ENCODE results near the gene NFKBIB.
"Not testable (repeated sequence)": the region's sequence is repeated elsewhere in the genome, so short reads cannot be mapped to it uniquely, and the experiment has no call there.

NFKBIB gene

DNA sequence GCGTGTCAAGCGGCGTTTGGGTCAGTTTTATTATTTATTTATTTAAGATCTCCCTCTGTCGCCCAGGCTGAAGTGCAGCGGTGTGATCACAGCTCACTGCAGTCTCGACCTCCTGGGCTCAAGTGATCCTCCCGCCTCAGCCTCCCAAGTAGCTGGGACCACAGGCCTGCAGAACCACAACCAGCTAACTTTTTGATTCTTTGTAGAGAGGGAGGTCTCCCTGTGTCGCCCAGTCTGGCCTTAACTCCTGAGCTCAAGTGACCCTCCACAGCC is 31.7 kb downstream of the NFKBIB start:
- DNase-seq: no peak

- peak; percentile 10 for DNase-seq
These were observed 32.8 kb downstream of the NFKBIB start for GRCh38 chr19:38932425-38933179.

- no peak for DNase-seq
These were observed 33.8 kb downstream of the NFKBIB start for GRCh38 chr19:38933544-38933943.

DNA sequence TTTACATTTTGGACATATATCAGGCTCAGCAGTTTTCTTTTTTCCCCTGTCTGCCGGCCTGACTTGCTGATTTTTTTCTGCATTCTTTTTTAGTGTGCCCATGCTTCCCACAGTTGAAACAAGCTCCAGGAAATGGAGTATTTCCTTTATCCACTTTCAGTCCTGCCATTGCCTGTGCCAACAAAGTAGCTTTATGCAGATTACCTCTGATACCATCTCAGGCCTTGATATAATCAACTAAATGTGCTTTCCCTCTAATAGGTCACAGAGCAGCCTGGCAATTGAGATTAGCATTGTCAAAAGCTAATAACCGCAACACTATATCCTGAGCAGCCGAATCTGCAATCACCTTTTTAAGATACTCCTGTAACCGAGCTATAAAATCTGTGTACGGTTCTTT is 40.2 kb downstream of the NFKBIB start:
- DNase-seq: no peak

- not testable (repeated sequence) for DNase-seq
These were observed 41.7 kb downstream of the NFKBIB start for GRCh38 chr19:38941466-38941865.

GRCh38 chr19:38941979-38942378 is 42.2 kb downstream of the NFKBIB start:
- DNase-seq: no peak

GRCh38 chr19:38942471-38943181 is 42.9 kb downstream of the NFKBIB start:
- DNase-seq: no peak

DNA sequence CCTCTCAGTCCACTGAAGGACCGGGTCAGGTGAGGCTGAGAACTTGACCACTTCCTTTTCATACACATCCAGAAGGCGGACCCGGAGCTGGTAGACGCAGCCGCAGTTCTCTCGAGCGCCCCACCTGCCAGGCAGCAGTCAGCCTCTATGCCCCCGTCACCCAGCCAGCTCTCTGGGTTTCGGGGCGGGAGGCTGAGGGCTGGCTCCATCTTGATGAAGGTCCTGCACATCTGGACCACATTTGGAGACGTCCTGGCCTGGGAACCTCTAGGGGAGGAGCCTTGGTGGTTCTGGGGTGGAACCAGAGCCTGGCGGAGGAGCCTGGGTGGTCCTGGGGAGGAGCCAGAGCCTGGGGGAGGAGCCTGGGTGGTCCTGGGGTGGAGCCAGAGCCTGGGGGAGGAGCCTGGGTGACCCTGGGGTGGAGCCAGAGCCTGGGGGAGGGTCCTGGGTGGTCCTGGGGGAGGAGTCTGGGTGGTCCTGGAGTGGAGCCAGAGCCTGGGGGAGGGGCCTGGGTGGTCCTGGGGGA is 45.3 kb downstream of the NFKBIB start:
- DNase-seq: no peak

DNA sequence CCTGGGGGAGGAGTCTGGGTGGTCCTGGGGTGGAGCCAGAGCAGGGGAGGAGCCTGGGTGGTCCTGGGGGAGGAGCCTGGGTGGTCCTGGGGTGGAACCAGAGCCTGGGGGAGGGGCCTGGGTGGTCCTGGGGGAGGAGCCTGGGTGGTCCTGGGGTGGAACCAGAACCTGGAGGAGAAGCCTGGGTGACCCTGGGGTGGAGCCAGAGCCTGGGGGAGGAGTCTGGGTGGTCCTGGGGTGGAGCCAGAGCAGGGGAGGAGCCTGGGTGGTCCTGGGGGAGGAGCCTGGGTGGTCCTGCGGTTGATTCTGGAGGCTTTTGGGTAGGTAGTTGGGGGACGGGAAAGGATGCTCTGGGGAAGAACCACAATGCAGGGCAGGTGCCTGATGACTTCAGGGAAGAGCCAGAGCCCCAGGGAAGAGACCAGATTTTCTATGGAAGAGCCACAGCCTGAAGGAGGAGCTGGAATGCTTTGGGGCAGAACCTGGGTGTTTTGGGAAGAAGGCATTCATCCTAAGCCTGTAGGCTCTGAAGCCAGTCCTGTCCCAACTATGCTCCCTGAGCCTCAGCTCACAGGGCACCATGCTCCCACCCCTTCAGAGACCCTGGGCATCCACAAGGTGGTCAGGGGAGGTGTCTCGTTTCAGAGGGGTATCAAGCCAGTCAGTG is 45.9 kb downstream of the NFKBIB start:
- no peak for DNase-seq

- no peak for DNase-seq
These were observed 46.7 kb downstream of the NFKBIB start for GRCh38 chr19:38946229-38947010.

GRCh38 chr19:38949580-38950367 is 50.0 kb downstream of the NFKBIB start:
- DNase-seq: no peak

DNA sequence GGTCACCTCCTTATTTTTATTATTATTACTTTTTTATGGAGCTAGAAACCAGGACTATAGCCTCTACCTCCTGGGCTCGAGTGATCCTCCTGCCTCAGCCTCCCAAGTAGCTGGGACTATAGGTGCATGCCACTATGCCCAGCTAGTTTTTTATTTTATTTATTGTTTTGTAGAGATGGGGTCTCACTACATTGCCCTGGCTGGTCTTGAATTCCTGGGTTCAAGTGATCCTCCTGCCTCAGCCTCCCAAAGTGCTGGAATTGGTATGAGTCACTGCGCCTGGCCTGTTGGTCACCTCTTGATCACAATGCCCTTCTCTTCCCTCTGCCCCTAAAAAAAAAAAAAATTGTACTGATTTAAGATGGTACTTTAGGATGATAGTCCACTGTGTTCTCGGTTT is 51.4 kb downstream of the NFKBIB start:
- DNase-seq: no peak

DNA sequence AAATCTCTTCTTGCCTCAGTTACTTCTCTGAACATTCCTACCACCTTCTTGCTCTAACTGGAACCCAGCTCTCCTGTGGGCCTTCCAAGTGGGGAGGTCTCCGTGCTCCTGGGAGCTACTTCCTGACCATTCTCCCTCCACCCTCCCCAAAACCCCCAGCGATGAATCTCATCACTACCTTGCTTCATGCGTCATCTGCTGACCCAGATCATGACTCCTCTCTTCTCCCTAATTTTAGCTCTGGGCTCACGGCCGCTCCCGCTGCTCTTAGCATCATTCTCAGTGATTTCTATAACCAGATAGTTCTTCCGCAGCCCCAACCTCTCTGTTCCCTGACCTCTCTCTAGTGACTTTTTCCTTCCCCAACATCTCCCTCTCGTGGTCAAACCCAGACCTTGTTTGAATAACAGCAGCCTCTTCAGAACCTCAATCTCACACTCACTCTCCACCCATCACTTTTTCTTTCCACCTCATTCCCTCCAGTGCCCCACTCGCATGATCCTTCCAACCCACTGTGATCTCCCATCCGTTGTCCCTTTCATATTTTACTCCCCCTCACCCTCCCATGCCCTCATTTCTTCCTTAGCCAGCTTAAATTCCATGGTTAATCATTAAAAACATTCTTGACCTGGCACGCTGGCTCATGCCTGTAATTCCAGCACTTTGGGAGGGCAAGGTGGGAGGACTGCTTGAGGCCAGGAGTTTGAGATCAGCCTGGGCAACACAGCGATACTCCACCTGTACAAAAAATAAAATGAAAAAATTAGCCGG is 52.8 kb downstream of the NFKBIB start:
- peak; percentile 12 for DNase-seq

DNA sequence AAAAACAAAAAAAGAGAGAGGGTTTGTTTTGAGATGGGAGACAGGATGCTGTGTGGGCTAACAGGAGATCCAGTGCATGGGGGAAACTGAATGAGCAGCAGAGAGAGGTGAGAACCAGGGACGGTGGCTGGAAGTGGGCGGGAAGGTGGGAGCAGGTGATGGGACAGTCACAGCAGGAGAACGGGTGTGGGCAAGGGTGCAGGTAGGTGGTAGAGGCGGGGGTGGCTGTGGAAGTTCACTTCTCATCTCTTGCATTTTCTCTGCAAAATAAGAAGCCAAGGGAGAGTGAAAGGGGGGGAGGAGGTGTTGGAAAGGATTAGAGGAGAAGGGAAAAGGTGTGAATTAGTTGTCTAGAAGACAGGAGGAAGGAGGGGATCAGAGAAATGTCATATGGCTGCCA is 53.9 kb downstream of the NFKBIB start:
- no peak for DNase-seq

GRCh38 chr19:38956264-38956663 is 56.5 kb downstream of the NFKBIB start:
- DNase-seq: no peak

DNA sequence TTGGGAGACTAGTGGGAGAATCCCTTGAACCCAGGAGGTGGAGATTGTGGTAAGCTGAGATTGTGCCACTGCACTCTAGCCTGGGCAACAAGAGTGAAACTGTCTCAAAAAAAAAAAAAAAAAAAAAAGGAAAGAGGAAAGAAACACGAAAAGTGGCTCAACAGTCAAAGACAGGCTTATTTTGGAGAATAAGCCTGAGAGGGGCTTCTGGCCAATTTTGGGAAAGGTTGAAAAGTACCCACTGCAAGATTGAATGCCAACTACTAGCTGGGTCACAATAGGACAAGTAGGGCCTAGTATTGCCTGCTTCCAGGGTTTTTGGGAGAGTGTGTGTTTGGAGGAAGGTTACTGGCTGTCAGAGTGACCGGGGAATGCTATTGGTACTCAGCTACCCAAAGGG is 58.5 kb downstream of the NFKBIB start:
- no peak for DNase-seq
